K562 (cell line): ENCODE data around the gene CNNM3.

Experiments
- ATF7 ChIP-seq: fragments of 450-650 bp; IDR thresholded peaks from 2 replicates; pipeline ENCODE4 v1.7.1; 2014; ENCODE audit warnings: mild to moderate bottlenecking, moderate library complexity
- IRF2 ChIP-seq: sonication (generic); formaldehyde crosslinking; IDR thresholded peaks from 2 replicates; pipeline ENCODE4 v1.8.1; 2022; ENCODE audit warnings: mild to moderate bottlenecking, missing genetic modification reagents
- PCBP2 ChIP-seq: fragments of 200-400 bp; formaldehyde crosslinking; IDR thresholded peaks from 2 replicates; pipeline ENCODE4 v1.6.1; 2018; ENCODE audit warnings: low read length, low read depth, mild to moderate bottlenecking, moderate library complexity; ENCODE audit not compliant: poor library complexity, severe bottlenecking
- PML ChIP-seq: IDR thresholded peaks from 2 replicates; pipeline ENCODE4 v1.6.1; 2012; ENCODE audit warnings: low read length, inconsistent platforms
- POLR3G ChIP-seq: IDR thresholded peaks from 2 replicates; pipeline ENCODE4 v1.6.1; 2011; ENCODE audit not compliant: insufficient read length, insufficient replicate concordance; ENCODE audit errors: extremely low read depth
- SRF ChIP-seq, 2 experiments: fragments of 250-450, 450-650 bp in 1 of 2; sonication (Bioruptor Pico) in 1 of 2; sonication (generic) in 1 of 2; formaldehyde crosslinking; IDR thresholded peaks; 2 replicates each; pipeline versions ENCODE4 v1.5.0 to v1.5.1; 2020 to 2022; ENCODE audit warnings: mild to moderate bottlenecking in 1 of 2, missing genetic modification reagents in 1 of 2
- TOE1 ChIP-seq, 2 experiments: fragments of 450-650 bp in 1 of 2; sonication (generic) in 1 of 2; formaldehyde crosslinking in 1 of 2; IDR thresholded peaks; 2 replicates each; pipeline versions ENCODE4 v1.7.1 to v1.8.0; 2016 to 2022; ENCODE audit warnings: borderline replicate concordance in 2 of 2, mild to moderate bottlenecking in 2 of 2, antibody characterized with exemption in 1 of 2, inconsistent platforms in 1 of 2, low read depth in 1 of 2, missing genetic modification reagents in 1 of 2, moderate library complexity in 1 of 2
- ZNF318 ChIP-seq, 2 experiments: fragments of 450-650 bp; IDR thresholded peaks; 2 replicates each; pipeline ENCODE4 v1.6.1; 2016; ENCODE audit warnings: mild to moderate bottlenecking in 2 of 2, borderline replicate concordance in 1 of 2, low read depth in 1 of 2, moderate library complexity in 1 of 2

GRCh38 chr2:96795076-96795475 is 21.0 kb upstream of the CNNM3 start:
- TF ChIP-seq IRF2 (CRISPR knock-in tag) (no peak), PCBP2 (no peak), PML (no peak), ATF7 (no peak), ZNF318 (IDR thresholded peaks at IDR 0.05; ENCODE audit: borderline replicate concordance in 1 of 2, low read depth in 1 of 2) (no peak), POLR3G (no peak), SRF (CRISPR knock-in tag; IDR thresholded peaks at IDR 0.05) (no peak), TOE1 (IDR thresholded peaks at IDR 0.05; ENCODE audit: borderline replicate concordance) (no peak), TOE1 (CRISPR knock-in tag; IDR thresholded peaks at IDR 0.05; ENCODE audit: borderline replicate concordance, low read depth) (no peak)
